Measurements from ENCODE around the gene NXPH1. TPM values are rescaled to one million over a fixed set of nuclear protein-coding genes. Genes with fewer than 3 reads are reported as not detected.

Gene NXPH1
- total RNA-seq, 1 donor from 2014 or later = 0.29 TPM

DNA sequence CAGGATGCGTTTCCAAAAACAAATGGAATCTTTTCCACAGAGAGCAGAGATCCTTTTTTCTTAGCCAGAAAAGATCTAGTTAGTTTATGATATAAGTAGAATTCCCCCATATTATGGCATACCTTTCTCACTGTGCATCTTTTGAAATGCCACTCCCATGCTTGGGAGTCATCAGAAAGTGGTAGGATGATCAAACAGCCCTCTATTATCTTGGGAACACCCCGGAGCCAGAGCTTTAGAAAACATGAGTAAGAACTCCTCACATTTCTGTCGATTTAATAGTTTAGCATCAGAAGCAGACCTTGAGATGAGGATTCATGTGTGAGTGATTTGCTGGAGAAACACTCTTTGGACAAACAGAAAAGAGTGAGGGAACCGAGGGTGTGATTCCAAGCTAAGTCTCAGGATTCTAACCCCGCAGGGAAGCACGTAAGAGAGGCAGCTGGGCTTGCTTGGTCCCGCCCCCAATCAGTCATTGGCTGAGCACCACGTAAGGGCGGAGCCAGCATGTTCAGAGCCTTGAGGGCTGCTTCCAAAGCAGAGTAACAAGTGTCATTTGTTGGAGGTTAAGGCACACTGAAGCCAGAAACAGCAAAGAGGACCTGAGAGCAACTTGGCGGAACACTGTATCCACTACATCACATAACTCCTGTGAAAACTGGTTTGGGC is 43.7 kb upstream of the NXPH1 start:
- TF ChIP-seq, protein P1, sequence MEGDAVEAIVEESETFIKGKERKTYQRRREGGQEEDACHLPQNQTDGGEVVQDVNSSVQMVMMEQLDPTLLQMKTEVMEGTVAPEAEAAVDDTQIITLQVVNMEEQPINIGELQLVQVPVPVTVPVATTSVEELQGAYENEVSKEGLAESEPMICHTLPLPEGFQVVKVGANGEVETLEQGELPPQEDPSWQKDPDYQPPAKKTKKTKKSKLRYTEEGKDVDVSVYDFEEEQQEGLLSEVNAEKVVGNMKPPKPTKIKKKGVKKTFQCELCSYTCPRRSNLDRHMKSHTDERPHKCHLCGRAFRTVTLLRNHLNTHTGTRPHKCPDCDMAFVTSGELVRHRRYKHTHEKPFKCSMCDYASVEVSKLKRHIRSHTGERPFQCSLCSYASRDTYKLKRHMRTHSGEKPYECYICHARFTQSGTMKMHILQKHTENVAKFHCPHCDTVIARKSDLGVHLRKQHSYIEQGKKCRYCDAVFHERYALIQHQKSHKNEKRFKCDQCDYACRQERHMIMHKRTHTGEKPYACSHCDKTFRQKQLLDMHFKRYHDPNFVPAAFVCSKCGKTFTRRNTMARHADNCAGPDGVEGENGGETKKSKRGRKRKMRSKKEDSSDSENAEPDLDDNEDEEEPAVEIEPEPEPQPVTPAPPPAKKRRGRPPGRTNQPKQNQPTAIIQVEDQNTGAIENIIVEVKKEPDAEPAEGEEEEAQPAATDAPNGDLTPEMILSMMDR (conservative IDR thresholded peaks at IDR 0.05) = no peak
- Mint-ChIP-seq H3K4me3 (peak overlapping the region; percentile 18), H3K27me3 (peaks cover 6% of the 10 kb centered on the region), H3K36me3 (no peaks in the 10 kb centered on the region), H3K27ac (no peak overlapping the region), H3K4me1 (ENCODE audit: unreplicated experiment) (peaks cover 11% of the 10 kb centered on the region), H3K9me3 (no peaks in the 10 kb centered on the region)
- DNase-seq (ENCODE audit: extremely low spot score, unreplicated experiment) = no peak

DNA sequence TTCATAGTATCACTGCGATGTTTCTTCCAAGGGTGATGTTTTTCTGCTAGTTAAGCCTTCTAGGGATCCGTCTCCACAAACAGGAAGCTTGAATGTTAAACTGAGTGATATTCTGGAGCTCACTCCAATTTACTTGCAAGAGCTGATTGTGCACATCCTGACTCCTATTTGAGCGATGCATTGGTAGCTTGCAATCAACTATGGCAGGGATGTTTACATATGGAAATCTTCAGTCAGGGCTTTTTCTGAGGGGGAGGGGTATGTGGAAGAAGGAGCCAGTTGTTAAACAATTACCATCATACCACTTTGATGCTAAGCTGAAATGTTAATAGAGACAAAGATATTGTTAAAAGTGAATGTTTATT is 43.2 kb upstream of the NXPH1 start:
- Mint-ChIP-seq H3K4me3 (no peak overlapping the region), H3K36me3 (no peaks in the 10 kb centered on the region), H3K9me3 (no peaks in the 10 kb centered on the region), H3K27ac (no peak overlapping the region), H3K27me3 (peaks cover 6% of the 10 kb centered on the region), H3K4me1 (ENCODE audit: unreplicated experiment) (peaks cover 11% of the 10 kb centered on the region)
- TF ChIP-seq, protein P1 (conservative IDR thresholded peaks at IDR 0.05) = no peak
- no peak for DNase-seq (ENCODE audit: extremely low spot score, unreplicated experiment)

DNA sequence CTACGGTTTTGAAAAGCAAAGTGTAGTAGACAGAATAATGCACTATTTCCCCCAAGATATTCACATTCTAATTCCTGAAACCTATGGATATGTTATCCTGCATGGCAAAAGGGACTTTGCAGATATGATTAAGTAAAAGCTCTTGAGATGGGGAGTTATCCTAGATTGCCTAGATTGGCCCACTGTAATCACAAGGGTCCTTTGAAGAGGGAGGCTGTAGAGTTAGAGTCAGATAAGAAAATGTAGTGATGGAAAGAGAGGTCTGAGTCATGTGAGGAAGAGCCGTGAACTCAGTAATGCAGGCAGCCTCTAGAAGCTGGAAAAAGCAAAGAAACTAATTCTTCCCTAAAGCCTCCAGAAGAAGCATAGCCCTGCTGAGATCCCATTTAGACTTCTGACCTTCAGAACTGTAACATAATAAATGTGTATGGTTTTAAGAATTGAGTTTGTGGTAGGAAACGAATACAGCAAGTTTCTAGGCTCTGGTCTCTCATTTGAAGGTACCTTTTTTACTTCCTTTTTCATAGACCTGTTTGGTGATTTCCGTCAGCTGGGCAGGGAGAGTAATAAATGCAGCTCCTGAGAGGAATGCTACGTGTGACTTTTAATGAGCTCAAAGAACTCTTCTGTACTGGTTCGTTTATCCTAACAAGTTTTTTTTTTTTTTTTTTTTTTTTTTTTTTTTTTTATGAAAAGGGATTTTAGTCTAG is 41.9 kb upstream of the NXPH1 start:
- Mint-ChIP-seq H3K36me3 (no peaks in the 10 kb centered on the region), H3K4me1 (ENCODE audit: unreplicated experiment) (peaks cover 11% of the 10 kb centered on the region), H3K27me3 (peaks cover 3% of the 10 kb centered on the region), H3K9me3 (no peaks in the 10 kb centered on the region), H3K4me3 (no peak overlapping the region), H3K27ac (no peak overlapping the region)
- TF ChIP-seq, protein P1 (conservative IDR thresholded peaks at IDR 0.05) = no peak
- no peak for DNase-seq (ENCODE audit: extremely low spot score, unreplicated experiment)

DNA sequence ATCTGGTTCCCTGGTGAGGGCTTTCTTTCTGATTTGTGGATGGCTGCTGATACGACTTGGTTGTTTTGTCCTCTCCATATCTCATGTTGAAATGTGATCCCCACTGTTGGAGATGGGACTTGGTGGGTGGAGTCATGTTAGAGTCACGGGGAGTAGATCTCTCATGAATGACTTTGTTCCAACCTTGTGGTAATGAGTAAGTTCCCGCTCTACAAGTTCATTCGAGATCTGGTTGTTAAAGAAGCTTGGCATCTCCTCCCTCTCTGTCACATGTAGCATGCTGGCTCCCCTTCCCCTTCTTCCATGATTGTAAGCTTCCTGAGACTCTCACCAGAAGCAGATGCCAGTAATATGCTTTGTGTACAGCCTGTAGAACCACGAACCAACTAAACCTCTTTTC is 37.1 kb upstream of the NXPH1 start:
- Mint-ChIP-seq H3K9me3 (no peaks in the 10 kb centered on the region), H3K27ac (no peak overlapping the region), H3K4me1 (ENCODE audit: unreplicated experiment) (no peaks in the 10 kb centered on the region), H3K4me3 (no peak overlapping the region), H3K27me3 (peaks cover 3% of the 10 kb centered on the region), H3K36me3 (no peaks in the 10 kb centered on the region)
- DNase-seq (ENCODE audit: extremely low spot score, unreplicated experiment) = no peak
- TF ChIP-seq, protein P1 (conservative IDR thresholded peaks at IDR 0.05) = no peak

DNA sequence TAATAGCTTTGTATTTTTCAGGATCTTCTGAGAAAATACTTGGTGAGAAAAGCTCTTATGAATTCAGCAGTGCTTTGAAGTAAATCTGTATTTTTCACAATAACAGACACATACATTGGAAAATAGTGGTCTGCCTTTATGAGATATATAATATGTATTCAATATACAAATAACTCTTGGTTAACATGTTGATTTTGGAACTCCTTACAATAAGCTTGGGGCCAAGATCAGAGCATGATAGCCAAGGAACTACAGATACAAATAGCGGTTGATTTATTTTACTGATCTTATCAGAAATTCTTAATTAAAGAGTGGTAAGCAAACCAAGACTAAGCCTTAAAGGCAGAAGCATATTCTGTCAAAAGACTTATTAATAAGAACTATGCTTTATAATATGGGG is 24.5 kb upstream of the NXPH1 start:
- H3K27me3 Mint-ChIP-seq = peaks cover 11% of the 10 kb centered on the region
- no peak overlapping the region for H3K27ac Mint-ChIP-seq
- no peaks in the 10 kb centered on the region for H3K36me3 Mint-ChIP-seq
- no peaks in the 10 kb centered on the region for H3K9me3 Mint-ChIP-seq
- no peak overlapping the region for H3K4me3 Mint-ChIP-seq
- no peak for DNase-seq (ENCODE audit: extremely low spot score, unreplicated experiment)
- H3K4me1 Mint-ChIP-seq (ENCODE audit: unreplicated experiment) = no peaks in the 10 kb centered on the region
- TF ChIP-seq, protein P1 (conservative IDR thresholded peaks at IDR 0.05) = no peak
